Measurements from ENCODE around the gene SLC19A1.
"Not testable (repeated sequence)": the region's sequence is repeated elsewhere in the genome, so short reads cannot be mapped to it uniquely, and the experiment has no call there.

SLC19A1 gene

GRCh38 chr21:45533846-45534635 lies 8.2 kb downstream of the SLC19A1 start:
- no peak overlapping the region for H3K4me3 ChIP-seq (ENCODE audit: low read length)
- TF ChIP-seq, protein P1, sequence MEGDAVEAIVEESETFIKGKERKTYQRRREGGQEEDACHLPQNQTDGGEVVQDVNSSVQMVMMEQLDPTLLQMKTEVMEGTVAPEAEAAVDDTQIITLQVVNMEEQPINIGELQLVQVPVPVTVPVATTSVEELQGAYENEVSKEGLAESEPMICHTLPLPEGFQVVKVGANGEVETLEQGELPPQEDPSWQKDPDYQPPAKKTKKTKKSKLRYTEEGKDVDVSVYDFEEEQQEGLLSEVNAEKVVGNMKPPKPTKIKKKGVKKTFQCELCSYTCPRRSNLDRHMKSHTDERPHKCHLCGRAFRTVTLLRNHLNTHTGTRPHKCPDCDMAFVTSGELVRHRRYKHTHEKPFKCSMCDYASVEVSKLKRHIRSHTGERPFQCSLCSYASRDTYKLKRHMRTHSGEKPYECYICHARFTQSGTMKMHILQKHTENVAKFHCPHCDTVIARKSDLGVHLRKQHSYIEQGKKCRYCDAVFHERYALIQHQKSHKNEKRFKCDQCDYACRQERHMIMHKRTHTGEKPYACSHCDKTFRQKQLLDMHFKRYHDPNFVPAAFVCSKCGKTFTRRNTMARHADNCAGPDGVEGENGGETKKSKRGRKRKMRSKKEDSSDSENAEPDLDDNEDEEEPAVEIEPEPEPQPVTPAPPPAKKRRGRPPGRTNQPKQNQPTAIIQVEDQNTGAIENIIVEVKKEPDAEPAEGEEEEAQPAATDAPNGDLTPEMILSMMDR (conservative IDR thresholded peaks at IDR 0.05; ENCODE audit: low read depth, low read length): no peak
- no peak for DNase-seq (ENCODE audit: low read depth)

- TF ChIP-seq, protein P1 (conservative IDR thresholded peaks at IDR 0.05; ENCODE audit: low read depth, low read length): no peak
- no peak for DNase-seq (ENCODE audit: low read depth)
- no peak overlapping the region for H3K4me3 ChIP-seq (ENCODE audit: low read length)
Observed at GRCh38 chr21:45533361-45533845, 8.8 kb downstream of the SLC19A1 start.

DNA sequence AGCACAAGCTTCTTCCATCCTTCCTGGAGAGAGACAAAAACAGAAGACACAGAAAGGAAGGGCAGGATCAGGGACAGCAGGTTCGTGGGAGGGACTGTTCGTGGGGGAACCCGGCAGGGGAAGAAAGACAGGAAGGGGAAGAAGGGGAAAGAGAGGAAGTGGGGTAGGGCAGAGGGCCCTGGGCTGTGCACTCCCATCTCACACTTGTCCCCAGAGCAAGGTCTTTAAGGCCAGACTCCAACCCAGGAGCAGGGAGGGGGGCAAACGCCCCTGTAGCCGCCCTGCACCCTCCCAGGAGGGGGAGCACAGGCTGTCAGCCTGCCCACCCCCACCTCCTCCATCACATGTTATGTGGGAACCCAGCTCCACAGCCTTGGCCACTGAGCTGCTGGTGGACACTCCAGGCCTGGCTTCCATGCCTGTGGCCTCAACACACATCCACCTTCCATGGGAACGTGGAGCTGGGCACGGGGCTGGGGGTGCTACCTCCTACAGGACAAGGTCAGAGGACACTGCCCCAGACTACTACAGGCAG lies 9.3 kb downstream of the SLC19A1 start:
- no peak overlapping the region for H3K4me3 ChIP-seq (ENCODE audit: low read length)
- DNase-seq (ENCODE audit: low read depth): no peak
- TF ChIP-seq, protein P1 (conservative IDR thresholded peaks at IDR 0.05; ENCODE audit: low read depth, low read length): no peak

- TF ChIP-seq, protein P1 (conservative IDR thresholded peaks at IDR 0.05; ENCODE audit: low read depth, low read length): no peak
- no peak overlapping the region for H3K4me3 ChIP-seq (ENCODE audit: low read length)
- no peak for DNase-seq (ENCODE audit: low read depth)
Observed at GRCh38 chr21:45531393-45532215, 10.6 kb downstream of the SLC19A1 start.

DNA sequence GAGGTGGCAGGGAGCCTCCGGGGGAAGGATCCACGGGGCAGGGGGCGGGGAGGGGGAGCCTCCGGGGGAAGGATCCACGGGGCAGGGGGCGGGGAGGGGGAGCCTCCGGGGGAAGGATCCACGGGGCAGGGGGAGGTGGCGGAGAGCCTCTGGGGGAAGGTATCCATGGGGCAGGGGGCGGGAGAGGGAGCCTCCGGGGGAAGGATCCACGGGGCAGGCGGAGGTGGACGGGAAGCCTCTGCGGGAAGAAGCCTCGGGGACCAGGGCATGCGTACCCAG lies 11.2 kb downstream of the SLC19A1 start:
- H3K4me3 ChIP-seq (ENCODE audit: low read length); DNase-seq (ENCODE audit: low read depth): not testable (repeated sequence)

- TF ChIP-seq, protein P1 (conservative IDR thresholded peaks at IDR 0.05; ENCODE audit: low read depth, low read length): no peak
- DNase-seq (ENCODE audit: low read depth): no peak
- H3K4me3 ChIP-seq (ENCODE audit: low read length): no peak overlapping the region
Observed at GRCh38 chr21:45530423-45531113, 11.7 kb downstream of the SLC19A1 start.

DNA sequence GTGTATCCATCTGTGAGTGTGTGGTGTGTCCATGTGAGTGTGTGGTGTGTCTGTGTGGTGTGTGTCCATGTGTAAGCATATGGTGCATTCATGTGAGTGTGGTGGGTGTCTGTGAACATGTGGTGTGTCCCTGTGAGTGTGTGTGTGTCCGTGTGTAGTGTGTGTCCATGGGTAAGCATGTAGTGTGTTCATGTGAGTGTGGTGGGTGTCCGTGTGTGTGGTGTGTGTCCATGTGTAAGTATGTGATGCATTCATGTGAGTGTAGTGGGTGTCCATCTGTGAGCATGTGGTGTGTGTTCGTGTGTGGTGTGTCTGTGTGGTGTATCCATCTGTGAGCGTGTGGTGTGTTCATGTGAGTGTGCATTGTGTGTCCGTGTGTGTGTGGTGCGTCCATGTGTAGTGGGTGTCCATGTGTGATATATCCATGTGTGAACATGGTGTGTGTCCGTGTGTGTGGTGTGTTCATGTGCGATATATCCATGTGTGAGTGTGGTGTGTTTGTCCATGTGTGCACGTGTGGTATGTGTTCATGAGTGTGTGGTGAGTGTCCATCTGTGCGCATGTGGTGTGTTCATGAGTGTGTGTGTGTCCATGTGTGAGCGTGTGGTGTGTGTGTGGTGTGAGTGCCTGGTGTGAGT lies 12.3 kb downstream of the SLC19A1 start:
- H3K4me3 ChIP-seq (ENCODE audit: low read length): no peak overlapping the region
- no peak for DNase-seq (ENCODE audit: low read depth)
- TF ChIP-seq, protein P1 (conservative IDR thresholded peaks at IDR 0.05; ENCODE audit: low read depth, low read length): no peak

Measured in retinal pigment epithelial cell (primary cell).